Measurements from ENCODE around the gene MAP1A.
"Not testable (repeated sequence)": the region's sequence is repeated elsewhere in the genome, so short reads cannot be mapped to it uniquely, and the experiment has no call there.

The MAP1A gene

GRCh38 chr15:43529141-43529540, 11.7 kb downstream of the MAP1A start:
- CTCF ChIA-PET = no interaction called here
- H3K36me3 Mint-ChIP-seq = peaks cover 2% of the 10 kb centered on the region
- H3K27ac Mint-ChIP-seq = no peak overlapping the region
- H3K4me1 Mint-ChIP-seq = peaks cover 22% of the 10 kb centered on the region
- H3K9me3 Mint-ChIP-seq = no peaks in the 10 kb centered on the region
- no peak overlapping the region for H3K4me3 Mint-ChIP-seq
- DNase-seq = no peak
- no peaks in the 10 kb centered on the region for H3K27me3 Mint-ChIP-seq

GRCh38 chr15:43529587-43530345, 12.4 kb downstream of the MAP1A start:
- no peak overlapping the region for H3K27ac Mint-ChIP-seq
- no peaks in the 10 kb centered on the region for H3K9me3 Mint-ChIP-seq
- H3K36me3 Mint-ChIP-seq = peaks cover 2% of the 10 kb centered on the region
- CTCF ChIA-PET = no interaction called here
- no peak overlapping the region for H3K4me3 Mint-ChIP-seq
- DNase-seq = no peak
- peaks cover 17% of the 10 kb centered on the region for H3K4me1 Mint-ChIP-seq
- H3K27me3 Mint-ChIP-seq = no peaks in the 10 kb centered on the region

- Mint-ChIP-seq H3K4me1 (peaks cover 3% of the 10 kb centered on the region), H3K27ac (no peak overlapping the region), H3K27me3 (no peaks in the 10 kb centered on the region), H3K36me3 (no peaks in the 10 kb centered on the region), H3K4me3 (no peak overlapping the region), H3K9me3 (no peaks in the 10 kb centered on the region)
- CTCF ChIA-PET = no interaction called here
- no peak for DNase-seq
Observed at GRCh38 chr15:43531018-43531670, 13.7 kb downstream of the MAP1A start.

GRCh38 chr15:43532826-43533225, 15.4 kb downstream of the MAP1A start:
- H3K9me3 Mint-ChIP-seq, H3K4me1 Mint-ChIP-seq: not testable (repeated sequence)

GRCh38 chr15:43534897-43535296, 17.5 kb downstream of the MAP1A start:
- Mint-ChIP-seq H3K36me3 (no peaks in the 10 kb centered on the region), H3K4me3 (no peak overlapping the region), H3K27me3 (no peaks in the 10 kb centered on the region), H3K4me1 (no peaks in the 10 kb centered on the region), H3K9me3 (no peaks in the 10 kb centered on the region), H3K27ac (no peak overlapping the region)
- no peak for DNase-seq
- CTCF ChIA-PET = interaction anchor here (0.6 kb wide), 1 partner anchor 970 kb away, joined by 3 read pairs; no protein-coding TSS in a partner anchor

More at GRCh38 chr15:43532826-43533225, 15.4 kb downstream of the MAP1A start:
- CTCF ChIA-PET = interaction anchor here (0.6 kb wide), 1 partner anchor 168 kb away, joined by 4 read pairs; no protein-coding TSS in a partner anchor
- not testable (repeated sequence) for H3K27me3 Mint-ChIP-seq, H3K4me3 Mint-ChIP-seq, H3K27ac Mint-ChIP-seq, DNase-seq, H3K36me3 Mint-ChIP-seq

- H3K36me3 Mint-ChIP-seq = no peaks in the 10 kb centered on the region
- DNase-seq = no peak
- H3K27me3 Mint-ChIP-seq = no peaks in the 10 kb centered on the region
- no peak overlapping the region for H3K27ac Mint-ChIP-seq
- H3K4me3 Mint-ChIP-seq = no peak overlapping the region
- CTCF ChIA-PET = no interaction called here
- H3K4me1 Mint-ChIP-seq = peaks cover 5% of the 10 kb centered on the region
- no peaks in the 10 kb centered on the region for H3K9me3 Mint-ChIP-seq
Observed at GRCh38 chr15:43538091-43538490, 20.7 kb downstream of the MAP1A start.

GRCh38 chr15:43541785-43542184, 24.4 kb downstream of the MAP1A start:
- CTCF ChIA-PET = no interaction called here
- H3K27ac Mint-ChIP-seq = no peak overlapping the region
- H3K27me3 Mint-ChIP-seq = no peaks in the 10 kb centered on the region
- DNase-seq = no peak
- H3K36me3 Mint-ChIP-seq = no peaks in the 10 kb centered on the region
- no peak overlapping the region for H3K4me3 Mint-ChIP-seq
- peaks cover 5% of the 10 kb centered on the region for H3K4me1 Mint-ChIP-seq
- H3K9me3 Mint-ChIP-seq = no peaks in the 10 kb centered on the region

- DNase-seq = no peak
- Mint-ChIP-seq H3K27ac (no peak overlapping the region), H3K4me3 (no peak overlapping the region), H3K4me1 (peaks cover 5% of the 10 kb centered on the region), H3K36me3 (no peaks in the 10 kb centered on the region), H3K27me3 (no peaks in the 10 kb centered on the region), H3K9me3 (no peaks in the 10 kb centered on the region)
- CTCF ChIA-PET = no interaction called here
Observed at GRCh38 chr15:43544266-43544665, 26.9 kb downstream of the MAP1A start.

GRCh38 chr15:43545426-43545825, 28.0 kb downstream of the MAP1A start:
- CTCF ChIA-PET = no interaction called here
- DNase-seq = no peak
- Mint-ChIP-seq H3K27ac (no peak overlapping the region), H3K9me3 (no peaks in the 10 kb centered on the region), H3K36me3 (no peaks in the 10 kb centered on the region), H3K4me1 (peaks cover 5% of the 10 kb centered on the region), H3K4me3 (no peak overlapping the region), H3K27me3 (no peaks in the 10 kb centered on the region)

- Mint-ChIP-seq H3K27me3 (no peaks in the 10 kb centered on the region), H3K36me3 (no peaks in the 10 kb centered on the region), H3K9me3 (no peaks in the 10 kb centered on the region), H3K4me1 (no peaks in the 10 kb centered on the region), H3K27ac (no peak overlapping the region), H3K4me3 (no peak overlapping the region)
- CTCF ChIA-PET = no interaction called here
- DNase-seq = no peak
Observed at GRCh38 chr15:43547539-43547938, 30.1 kb downstream of the MAP1A start.

- no peaks in the 10 kb centered on the region for H3K36me3 Mint-ChIP-seq
- no peak overlapping the region for H3K4me3 Mint-ChIP-seq
- H3K27ac Mint-ChIP-seq = no peak overlapping the region
- no peaks in the 10 kb centered on the region for H3K9me3 Mint-ChIP-seq
- CTCF ChIA-PET = no interaction called here
- H3K27me3 Mint-ChIP-seq = no peaks in the 10 kb centered on the region
- H3K4me1 Mint-ChIP-seq = no peaks in the 10 kb centered on the region
- DNase-seq = no peak
Observed at GRCh38 chr15:43550527-43551363, 33.3 kb downstream of the MAP1A start.

- Mint-ChIP-seq H3K4me3 (no peak overlapping the region), H3K9me3 (no peaks in the 10 kb centered on the region), H3K36me3 (no peaks in the 10 kb centered on the region), H3K4me1 (no peaks in the 10 kb centered on the region), H3K27me3 (no peaks in the 10 kb centered on the region), H3K27ac (no peak overlapping the region)
- CTCF ChIA-PET = no interaction called here
- DNase-seq = no peak
Observed at GRCh38 chr15:43552256-43552655, 34.8 kb downstream of the MAP1A start.

- CTCF ChIA-PET = no interaction called here
- Mint-ChIP-seq H3K27ac (no peak overlapping the region), H3K9me3 (no peaks in the 10 kb centered on the region), H3K4me3 (no peak overlapping the region), H3K36me3 (no peaks in the 10 kb centered on the region), H3K4me1 (no peaks in the 10 kb centered on the region), H3K27me3 (no peaks in the 10 kb centered on the region)
- no peak for DNase-seq
Observed at GRCh38 chr15:43552986-43553385, 35.6 kb downstream of the MAP1A start.

- DNase-seq, H3K4me3 Mint-ChIP-seq, H3K36me3 Mint-ChIP-seq, H3K9me3 Mint-ChIP-seq, H3K4me1 Mint-ChIP-seq, CTCF ChIA-PET, H3K27me3 Mint-ChIP-seq, H3K27ac Mint-ChIP-seq: not testable (repeated sequence)
Observed at GRCh38 chr15:43562753-43563152, 45.3 kb downstream of the MAP1A start.

- H3K4me1 Mint-ChIP-seq, H3K9me3 Mint-ChIP-seq, DNase-seq, H3K4me3 Mint-ChIP-seq, CTCF ChIA-PET, H3K27ac Mint-ChIP-seq, H3K36me3 Mint-ChIP-seq, H3K27me3 Mint-ChIP-seq: not testable (repeated sequence)
Observed at GRCh38 chr15:43563793-43564192, 46.4 kb downstream of the MAP1A start.
